ENCODE results near the gene COX7A2L.

COX7A2L gene

GRCh38 chr2:42316910-42317309 lies 44.1 kb downstream of the COX7A2L start:
- H2BK120ac ChIP-seq (ENCODE audit: low read depth, low read length) = no peak overlapping the region
- no peak overlapping the region for H2AFZ ChIP-seq (ENCODE audit: low read length)
- no peak for DNase-seq (ENCODE audit: low spot score)
- no peak overlapping the region for H3K23ac ChIP-seq (ENCODE audit: low read depth, low read length, poor library complexity)
- no peak overlapping the region for H3K4me3 ChIP-seq (ENCODE audit: low read length in 2 of 2)
- no peak overlapping the region for H2BK12ac ChIP-seq (ENCODE audit: low read length)
- no peak overlapping the region for H2BK15ac ChIP-seq (ENCODE audit: low read length)
- H3K9ac ChIP-seq (ENCODE audit: low read depth, low read length, poor library complexity) = no peak overlapping the region
- no peak overlapping the region for H3K4me2 ChIP-seq (ENCODE audit: insufficient read depth, low read length, poor library complexity, severe bottlenecking)
- no peak overlapping the region for H2BK5ac ChIP-seq (ENCODE audit: low read length)
- peaks cover 7 to 76% of the 10 kb centered on the region in 2 donors for H3K36me3 ChIP-seq (replicated peaks in 1 of 2; ENCODE audit: control insufficient read depth in 2 of 2, insufficient read depth in 2 of 2, low read length in 2 of 2)
- H3K18ac ChIP-seq (ENCODE audit: low read length) = no peak overlapping the region
- H3K4ac ChIP-seq (ENCODE audit: low read length) = no peak overlapping the region
- no peaks in the 10 kb centered on the region for H3K9me3 ChIP-seq (replicated peaks in 1 of 2; ENCODE audit: control insufficient read depth in 2 of 2, insufficient read depth in 1 of 2, low read depth in 1 of 2, low read length in 2 of 2)
- WGBS, 2 donors (ENCODE audit: extremely low coverage in 2 of 2, insufficient read length in 2 of 2, insufficient replicate concordance in 1 of 2) = no CpG with 5 or more reads among the region's 3 CpGs
- H2AK5ac ChIP-seq (ENCODE audit: low read depth, low read length) = no peak overlapping the region
- H4K91ac ChIP-seq (ENCODE audit: low read depth, low read length, poor library complexity) = no peak overlapping the region
- no peaks in the 10 kb centered on the region for H3K27me3 ChIP-seq (ENCODE audit: control insufficient read depth in 3 of 3, insufficient read depth in 3 of 3, low read depth in 1 of 3, low read length in 3 of 3)
- no peak overlapping the region for H3K14ac ChIP-seq (ENCODE audit: low read length)
- H3K79me1 ChIP-seq (ENCODE audit: low read depth, low read length) = no peaks in the 10 kb centered on the region
- no peaks in the 10 kb centered on the region for H3K4me1 ChIP-seq (ENCODE audit: control insufficient read depth in 2 of 2, insufficient read depth in 1 of 2, low read depth in 1 of 2, low read length in 2 of 2)
- H3K27ac ChIP-seq (replicated peaks; ENCODE audit: low read length) = no peak overlapping the region
- no peak overlapping the region for H4K8ac ChIP-seq (ENCODE audit: low read depth, low read length)

DNA sequence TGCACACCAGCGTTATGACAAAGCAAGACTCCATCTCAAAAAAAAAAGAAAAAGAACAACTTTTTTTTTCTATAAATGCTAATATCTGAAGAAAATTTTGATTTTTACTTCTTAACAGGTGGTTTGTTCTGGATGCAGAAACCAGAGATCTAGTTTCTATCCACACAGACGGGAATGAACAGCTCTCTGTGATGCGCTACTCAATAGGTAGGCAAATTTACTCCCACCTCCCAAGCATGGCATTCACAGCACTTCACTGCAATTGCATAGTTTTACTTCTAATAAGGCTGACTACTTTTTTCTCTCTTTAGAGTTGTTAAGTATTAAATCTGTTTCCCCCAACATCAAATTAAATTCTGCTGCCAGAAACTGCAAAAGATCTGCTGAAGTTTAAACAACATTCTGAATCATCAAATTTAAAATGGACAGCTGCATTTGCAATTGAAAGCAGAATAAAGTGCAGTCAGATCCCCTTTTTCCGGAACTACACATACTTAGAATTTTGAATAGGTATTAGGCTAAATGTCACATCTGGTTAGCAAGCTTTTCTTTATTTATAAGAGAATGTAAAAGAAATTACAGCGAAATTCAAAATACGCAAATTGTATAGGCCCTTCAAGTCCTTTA lies 45.1 kb downstream of the COX7A2L start:
- H3K18ac ChIP-seq (ENCODE audit: low read length) = no peak overlapping the region
- H3K23ac ChIP-seq (ENCODE audit: low read depth, low read length, poor library complexity) = no peak overlapping the region
- H3K27ac ChIP-seq (replicated peaks; ENCODE audit: low read length) = no peak overlapping the region
- H3K9ac ChIP-seq (ENCODE audit: low read depth, low read length, poor library complexity) = no peak overlapping the region
- no peak overlapping the region for H2BK12ac ChIP-seq (ENCODE audit: low read length)
- no peak overlapping the region for H3K14ac ChIP-seq (ENCODE audit: low read length)
- no peak overlapping the region for H2BK120ac ChIP-seq (ENCODE audit: low read depth, low read length)
- H3K27me3 ChIP-seq (ENCODE audit: control insufficient read depth in 3 of 3, insufficient read depth in 3 of 3, low read depth in 1 of 3, low read length in 3 of 3) = no peaks in the 10 kb centered on the region
- WGBS, 2 donors (ENCODE audit: extremely low coverage in 2 of 2, insufficient read length in 2 of 2, insufficient replicate concordance in 1 of 2) = no CpG with 5 or more reads among the region's 6 CpGs
- H3K9me3 ChIP-seq (replicated peaks in 1 of 2; ENCODE audit: control insufficient read depth in 2 of 2, insufficient read depth in 1 of 2, low read depth in 1 of 2, low read length in 2 of 2) = no peaks in the 10 kb centered on the region
- no peaks in the 10 kb centered on the region for H3K4me1 ChIP-seq (ENCODE audit: control insufficient read depth in 2 of 2, insufficient read depth in 1 of 2, low read depth in 1 of 2, low read length in 2 of 2)
- no peak overlapping the region for H3K4me3 ChIP-seq (ENCODE audit: low read length in 2 of 2)
- no peak overlapping the region for H2AK5ac ChIP-seq (ENCODE audit: low read depth, low read length)
- no peak overlapping the region for H4K8ac ChIP-seq (ENCODE audit: low read depth, low read length)
- no peak overlapping the region for H3K4ac ChIP-seq (ENCODE audit: low read length)
- no peak overlapping the region for H2BK15ac ChIP-seq (ENCODE audit: low read length)
- no peak overlapping the region for H2BK5ac ChIP-seq (ENCODE audit: low read length)
- H3K79me1 ChIP-seq (ENCODE audit: low read depth, low read length) = no peaks in the 10 kb centered on the region
- H2AFZ ChIP-seq (ENCODE audit: low read length) = no peak overlapping the region
- H3K36me3 ChIP-seq (replicated peaks in 1 of 2; ENCODE audit: control insufficient read depth in 2 of 2, insufficient read depth in 2 of 2, low read length in 2 of 2) = peaks cover 7 to 72% of the 10 kb centered on the region in 2 donors
- no peak for DNase-seq (ENCODE audit: low spot score)
- H3K4me2 ChIP-seq (ENCODE audit: insufficient read depth, low read length, poor library complexity, severe bottlenecking) = no peak overlapping the region
- H4K91ac ChIP-seq (ENCODE audit: low read depth, low read length, poor library complexity) = no peak overlapping the region

GRCh38 chr2:42314892-42315468 lies 46.0 kb downstream of the COX7A2L start:
- Histone ChIP-seq H4K91ac (ENCODE audit: low read depth, low read length, poor library complexity) (no peak overlapping the region), H3K9me3 (replicated peaks in 1 of 2; ENCODE audit: control insufficient read depth in 2 of 2, insufficient read depth in 1 of 2, low read depth in 1 of 2, low read length in 2 of 2) (no peaks in the 10 kb centered on the region), H3K23ac (ENCODE audit: low read depth, low read length, poor library complexity) (no peak overlapping the region), H2BK120ac (ENCODE audit: low read depth, low read length) (no peak overlapping the region), H3K14ac (ENCODE audit: low read length) (no peak overlapping the region), H3K18ac (ENCODE audit: low read length) (no peak overlapping the region), H3K36me3 (replicated peaks in 1 of 2; ENCODE audit: control insufficient read depth in 2 of 2, insufficient read depth in 2 of 2, low read length in 2 of 2) (peaks cover 6 to 62% of the 10 kb centered on the region in 2 donors), H3K9ac (ENCODE audit: low read depth, low read length, poor library complexity) (no peak overlapping the region), H3K27me3 (ENCODE audit: control insufficient read depth in 3 of 3, insufficient read depth in 3 of 3, low read depth in 1 of 3, low read length in 3 of 3) (no peaks in the 10 kb centered on the region), H2AK5ac (ENCODE audit: low read depth, low read length) (no peak overlapping the region), H3K4me1 (ENCODE audit: control insufficient read depth in 2 of 2, insufficient read depth in 1 of 2, low read depth in 1 of 2, low read length in 2 of 2) (no peaks in the 10 kb centered on the region), H2AFZ (ENCODE audit: low read length) (no peak overlapping the region), H2BK12ac (ENCODE audit: low read length) (no peak overlapping the region), H3K79me1 (ENCODE audit: low read depth, low read length) (no peaks in the 10 kb centered on the region), H3K27ac (replicated peaks; ENCODE audit: low read length) (no peak overlapping the region), H2BK5ac (ENCODE audit: low read length) (no peak overlapping the region), H3K4me2 (ENCODE audit: insufficient read depth, low read length, poor library complexity, severe bottlenecking) (no peak overlapping the region), H4K8ac (ENCODE audit: low read depth, low read length) (no peak overlapping the region), H3K4ac (ENCODE audit: low read length) (no peak overlapping the region), H2BK15ac (ENCODE audit: low read length) (no peak overlapping the region), H3K4me3 (ENCODE audit: low read length in 2 of 2) (no peak overlapping the region)
- DNase-seq (ENCODE audit: low spot score) = no peak
- no CpG with 5 or more reads among the region's 3 CpGs for WGBS, 2 donors (ENCODE audit: extremely low coverage in 2 of 2, insufficient read length in 2 of 2, insufficient replicate concordance in 1 of 2)

DNA sequence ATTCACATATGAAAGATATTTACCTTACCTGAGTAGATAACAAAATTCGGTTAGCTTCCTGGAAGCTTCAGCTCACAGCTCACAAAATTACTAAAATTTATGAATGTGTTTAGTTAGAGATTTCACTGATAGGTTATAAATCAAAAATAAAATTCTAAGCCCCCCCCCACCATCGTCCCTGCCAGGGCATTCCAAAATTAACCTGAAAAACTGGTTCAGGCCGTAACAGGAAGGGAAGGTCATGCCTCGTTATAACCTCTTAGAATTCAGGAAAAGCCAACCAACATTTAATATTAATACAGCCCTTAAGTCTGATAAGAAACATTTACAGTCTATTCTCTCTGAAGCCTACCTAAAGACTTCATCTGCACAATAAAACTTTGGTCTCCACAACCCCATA lies 48.9 kb downstream of the COX7A2L start:
- Histone ChIP-seq H3K23ac (ENCODE audit: low read depth, low read length, poor library complexity) (no peak overlapping the region), H2AK5ac (ENCODE audit: low read depth, low read length) (no peak overlapping the region), H3K27me3 (ENCODE audit: control insufficient read depth in 3 of 3, insufficient read depth in 3 of 3, low read depth in 1 of 3, low read length in 3 of 3) (no peaks in the 10 kb centered on the region), H2BK12ac (ENCODE audit: low read length) (no peak overlapping the region), H3K4me1 (ENCODE audit: control insufficient read depth in 2 of 2, insufficient read depth in 1 of 2, low read depth in 1 of 2, low read length in 2 of 2) (no peaks in the 10 kb centered on the region), H3K4me3 (ENCODE audit: low read length in 2 of 2) (no peak overlapping the region), H2BK5ac (ENCODE audit: low read length) (no peak overlapping the region), H3K36me3 (replicated peaks in 1 of 2; ENCODE audit: control insufficient read depth in 2 of 2, insufficient read depth in 2 of 2, low read length in 2 of 2) (peaks cover 3 to 49% of the 10 kb centered on the region in 2 donors), H3K4me2 (ENCODE audit: insufficient read depth, low read length, poor library complexity, severe bottlenecking) (no peak overlapping the region), H3K9ac (ENCODE audit: low read depth, low read length, poor library complexity) (no peak overlapping the region), H4K91ac (ENCODE audit: low read depth, low read length, poor library complexity) (no peak overlapping the region), H3K9me3 (replicated peaks in 1 of 2; ENCODE audit: control insufficient read depth in 2 of 2, insufficient read depth in 1 of 2, low read depth in 1 of 2, low read length in 2 of 2) (no peaks in the 10 kb centered on the region), H3K18ac (ENCODE audit: low read length) (no peak overlapping the region), H3K79me1 (ENCODE audit: low read depth, low read length) (no peaks in the 10 kb centered on the region), H3K4ac (ENCODE audit: low read length) (no peak overlapping the region), H2BK15ac (ENCODE audit: low read length) (no peak overlapping the region), H4K8ac (ENCODE audit: low read depth, low read length) (no peak overlapping the region), H3K27ac (replicated peaks; ENCODE audit: low read length) (no peak overlapping the region), H2BK120ac (ENCODE audit: low read depth, low read length) (no peak overlapping the region), H3K14ac (ENCODE audit: low read length) (no peak overlapping the region), H2AFZ (ENCODE audit: low read length) (no peak overlapping the region)
- WGBS, 2 donors (ENCODE audit: extremely low coverage in 2 of 2, insufficient read length in 2 of 2, insufficient replicate concordance in 1 of 2) = no CpG with 5 or more reads among the region's 4 CpGs
- no peak for DNase-seq (ENCODE audit: low spot score)

Data from neuronal stem cell (in vitro differentiated cells).